ENCODE measurements around the gene CCL25.

CCL25 gene

DNA sequence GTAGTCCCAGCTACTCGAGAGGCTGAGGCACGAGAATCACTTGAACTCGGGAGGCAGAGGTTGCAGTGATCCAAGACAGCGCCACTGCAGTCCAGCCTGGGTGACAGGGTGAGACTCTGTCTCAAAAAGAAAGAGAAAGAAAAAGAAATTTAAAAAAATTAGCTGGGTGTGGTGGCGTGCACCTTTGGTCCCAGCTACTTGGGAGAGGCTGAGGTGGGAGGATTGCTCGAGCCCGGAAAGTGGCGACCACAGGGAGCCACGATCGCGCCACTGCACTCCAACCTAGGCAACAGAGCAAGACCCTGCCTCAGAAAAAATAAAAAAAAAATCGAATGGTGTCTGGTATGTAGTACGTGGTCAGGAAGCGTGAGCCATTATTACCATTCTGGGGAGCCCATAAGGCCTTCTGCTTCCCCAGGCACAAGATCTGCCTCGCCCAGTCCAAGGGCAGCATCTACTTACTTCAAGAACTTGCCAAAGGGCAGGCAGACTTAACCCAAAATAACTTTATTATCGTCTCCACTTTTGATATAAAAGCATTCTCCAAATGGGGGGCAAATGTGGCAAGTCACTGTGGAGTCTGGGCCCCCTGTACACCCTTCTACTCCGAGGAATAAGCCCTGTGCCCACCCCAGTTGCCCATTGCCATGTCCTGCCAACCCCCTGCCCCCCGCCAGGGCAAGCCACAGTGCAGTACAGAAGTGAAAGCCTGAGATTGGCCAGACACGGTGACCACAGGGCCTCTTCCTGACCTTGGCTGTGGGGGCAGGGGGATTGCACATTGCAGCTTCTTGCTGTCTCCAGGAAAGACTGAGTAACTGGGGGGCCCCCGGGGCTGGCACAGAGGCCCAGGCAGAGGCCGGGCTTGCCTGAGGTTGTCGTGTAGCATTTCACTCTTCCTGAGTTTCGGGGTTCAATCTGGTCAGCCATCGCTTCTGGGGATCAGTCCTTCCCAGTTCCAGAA lies 12.6 kb downstream of the CCL25 start:
- no peak overlapping the region for H3K4me3 ChIP-seq (ENCODE audit: control insufficient read depth, low read depth, low read length)
- TF ChIP-seq, protein P1, sequence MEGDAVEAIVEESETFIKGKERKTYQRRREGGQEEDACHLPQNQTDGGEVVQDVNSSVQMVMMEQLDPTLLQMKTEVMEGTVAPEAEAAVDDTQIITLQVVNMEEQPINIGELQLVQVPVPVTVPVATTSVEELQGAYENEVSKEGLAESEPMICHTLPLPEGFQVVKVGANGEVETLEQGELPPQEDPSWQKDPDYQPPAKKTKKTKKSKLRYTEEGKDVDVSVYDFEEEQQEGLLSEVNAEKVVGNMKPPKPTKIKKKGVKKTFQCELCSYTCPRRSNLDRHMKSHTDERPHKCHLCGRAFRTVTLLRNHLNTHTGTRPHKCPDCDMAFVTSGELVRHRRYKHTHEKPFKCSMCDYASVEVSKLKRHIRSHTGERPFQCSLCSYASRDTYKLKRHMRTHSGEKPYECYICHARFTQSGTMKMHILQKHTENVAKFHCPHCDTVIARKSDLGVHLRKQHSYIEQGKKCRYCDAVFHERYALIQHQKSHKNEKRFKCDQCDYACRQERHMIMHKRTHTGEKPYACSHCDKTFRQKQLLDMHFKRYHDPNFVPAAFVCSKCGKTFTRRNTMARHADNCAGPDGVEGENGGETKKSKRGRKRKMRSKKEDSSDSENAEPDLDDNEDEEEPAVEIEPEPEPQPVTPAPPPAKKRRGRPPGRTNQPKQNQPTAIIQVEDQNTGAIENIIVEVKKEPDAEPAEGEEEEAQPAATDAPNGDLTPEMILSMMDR (conservative IDR thresholded peaks at IDR 0.05; ENCODE audit: control insufficient read depth, insufficient read depth, low read depth, low read length): no peak
- DNase-seq (ENCODE audit: low read depth): no peak

DNA sequence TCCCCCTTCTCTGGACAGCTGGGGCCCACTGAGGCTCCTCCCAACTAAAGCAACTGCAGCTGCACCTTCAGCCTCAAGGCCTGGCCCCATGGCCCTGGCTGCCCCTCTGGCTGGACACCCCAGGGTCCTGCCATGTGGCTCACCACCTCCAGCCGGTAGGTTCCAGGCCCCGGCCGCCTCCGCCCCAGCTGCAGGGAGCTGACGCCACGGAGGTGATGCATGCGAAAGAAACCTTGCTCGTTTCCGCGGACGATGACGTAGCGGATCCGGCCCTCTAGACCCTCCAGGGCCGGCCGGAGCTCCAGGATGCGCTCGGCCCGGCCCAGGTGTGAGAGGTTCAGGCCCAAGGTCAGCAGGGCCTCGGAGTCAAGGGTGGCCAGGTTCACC lies 13.3 kb downstream of the CCL25 start:
- TF ChIP-seq, protein P1 (conservative IDR thresholded peaks at IDR 0.05; ENCODE audit: control insufficient read depth, insufficient read depth, low read depth, low read length): no peak
- DNase-seq (ENCODE audit: low read depth): no peak
- no peak overlapping the region for H3K4me3 ChIP-seq (ENCODE audit: control insufficient read depth, low read depth, low read length)

DNA sequence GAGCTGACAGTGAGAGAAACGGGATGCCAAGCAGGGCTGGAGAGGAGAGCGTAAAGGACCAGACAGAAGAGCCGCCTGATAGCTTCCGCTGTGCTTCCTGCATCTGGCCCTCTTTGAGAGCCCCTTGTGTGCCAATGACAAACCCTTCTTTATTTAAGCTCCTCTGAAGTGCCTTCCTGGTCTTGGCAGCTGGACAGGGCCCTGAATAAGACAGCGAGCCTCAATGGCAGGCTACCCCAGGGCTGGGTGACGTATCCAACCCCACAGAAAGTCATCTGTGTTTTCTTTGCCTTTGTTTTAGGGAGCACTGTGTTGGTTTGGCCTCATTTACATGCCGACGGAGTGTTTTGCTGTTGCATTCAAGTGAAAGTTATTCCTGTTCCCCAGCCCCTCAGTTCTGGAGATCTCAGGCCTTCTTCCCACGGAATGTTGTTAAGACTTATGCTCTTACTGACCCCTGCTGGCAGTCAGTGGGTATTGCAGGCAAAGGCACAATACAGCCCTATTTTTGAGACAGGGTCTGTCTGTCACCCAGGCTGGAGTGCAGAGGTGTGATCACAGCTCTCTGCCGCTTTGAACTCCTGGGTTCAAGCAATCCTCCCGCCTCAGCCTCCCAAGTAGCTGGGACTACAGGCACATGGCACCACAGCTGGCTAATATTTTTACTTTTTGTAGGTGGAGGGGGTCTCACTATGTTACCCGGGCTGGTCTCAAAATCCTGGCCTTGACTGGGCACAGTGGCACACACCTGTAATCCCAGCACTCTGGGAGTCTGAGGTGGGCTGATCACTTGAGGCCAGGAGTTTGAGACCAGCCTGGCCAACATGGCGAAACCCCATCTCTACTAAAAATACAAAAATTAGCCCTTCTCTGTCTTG lies 16.8 kb downstream of the CCL25 start:
- no peak overlapping the region for H3K4me3 ChIP-seq (ENCODE audit: control insufficient read depth, low read depth, low read length)
- peak; percentile 21 for DNase-seq (ENCODE audit: low read depth)
- TF ChIP-seq, protein P1 (conservative IDR thresholded peaks at IDR 0.05; ENCODE audit: control insufficient read depth, insufficient read depth, low read depth, low read length): peak; percentile 68

DNA sequence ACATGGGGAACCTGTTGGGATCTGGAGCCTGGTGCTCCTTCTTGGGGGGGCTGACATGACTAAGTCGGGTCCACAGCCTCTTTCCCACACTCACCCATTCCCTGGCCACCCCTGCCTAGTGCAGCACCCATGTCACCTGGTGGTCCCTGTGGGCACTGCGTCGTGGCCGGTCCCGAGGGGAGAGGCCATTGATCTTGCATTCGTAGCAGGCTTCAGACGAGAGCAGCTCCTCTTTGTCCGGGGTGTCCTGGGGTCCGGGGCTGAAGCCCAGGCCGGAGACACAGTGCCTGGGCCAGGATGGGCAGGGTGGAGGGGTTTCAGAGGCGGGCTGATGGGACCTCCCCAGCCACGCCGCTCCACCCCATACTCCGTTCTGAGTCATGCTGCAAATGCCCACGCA lies 19.4 kb downstream of the CCL25 start:
- TF ChIP-seq, protein P1 (conservative IDR thresholded peaks at IDR 0.05; ENCODE audit: control insufficient read depth, insufficient read depth, low read depth, low read length): no peak
- no peak for DNase-seq (ENCODE audit: low read depth)
- H3K4me3 ChIP-seq (ENCODE audit: control insufficient read depth, low read depth, low read length): no peak overlapping the region

DNA sequence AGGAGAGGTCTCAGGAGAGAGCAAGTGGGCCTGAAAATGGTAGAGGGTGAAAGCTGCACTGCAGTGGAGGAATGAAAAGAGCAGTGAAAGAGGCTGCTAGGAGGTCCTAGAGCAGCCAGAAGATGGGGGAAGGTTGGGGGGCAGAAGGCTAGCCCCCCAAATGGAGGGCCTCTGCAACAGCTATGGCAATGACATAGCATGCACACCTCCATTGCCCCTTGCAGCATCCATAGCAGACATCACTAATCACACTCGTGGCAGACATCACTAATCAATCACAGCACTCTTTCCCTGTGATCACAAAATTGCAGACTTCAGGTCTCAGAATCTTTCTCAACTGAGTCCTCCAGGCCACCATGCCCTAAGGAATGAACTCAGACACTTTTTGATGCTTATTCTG lies 21.9 kb downstream of the CCL25 start:
- no peak overlapping the region for H3K4me3 ChIP-seq (ENCODE audit: control insufficient read depth, low read depth, low read length)
- TF ChIP-seq, protein P1 (conservative IDR thresholded peaks at IDR 0.05; ENCODE audit: control insufficient read depth, insufficient read depth, low read depth, low read length): no peak
- no peak for DNase-seq (ENCODE audit: low read depth)

DNA sequence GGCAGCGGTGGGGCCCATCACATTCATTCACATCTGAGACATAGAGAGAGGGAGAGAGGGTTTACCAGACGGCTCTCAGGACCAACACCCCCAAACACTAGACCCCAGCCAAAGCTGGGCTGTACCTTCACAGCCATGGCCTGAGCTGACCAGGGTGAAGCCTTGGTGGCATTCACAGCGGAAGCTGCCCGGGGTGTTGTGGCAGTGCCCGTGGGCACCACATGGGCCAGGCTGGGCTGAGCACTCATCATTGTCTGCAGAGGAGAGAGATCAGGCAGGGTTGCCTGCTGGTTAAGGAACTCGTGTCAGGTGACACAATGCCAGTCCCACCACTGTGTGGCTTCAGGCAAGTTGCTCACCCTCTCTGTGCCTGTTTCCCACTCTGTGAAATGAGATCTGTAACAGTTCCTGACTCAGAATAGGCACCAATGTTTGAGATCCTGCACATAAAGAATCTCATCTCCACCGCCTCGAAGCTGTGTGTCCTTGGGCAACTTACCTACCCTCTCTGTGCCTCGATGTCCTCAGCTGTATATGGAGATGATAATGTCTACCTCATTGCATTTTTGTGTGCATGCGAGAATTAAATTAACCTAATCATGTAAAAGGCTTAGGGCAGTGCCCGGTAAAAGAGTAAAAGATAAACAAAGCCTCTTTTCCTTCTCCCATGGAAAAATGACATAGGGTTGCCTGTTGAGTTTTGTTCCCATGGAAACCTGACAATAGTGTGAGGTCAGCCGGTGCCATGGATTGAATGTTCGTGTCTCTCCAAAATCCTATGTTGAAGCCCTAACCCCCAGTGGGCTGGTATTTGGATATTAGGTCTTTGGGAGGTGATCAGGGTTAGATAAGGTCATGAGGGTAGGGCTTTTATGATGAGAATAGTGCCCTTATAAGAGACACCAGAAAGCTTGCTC lies 22.9 kb downstream of the CCL25 start:
- TF ChIP-seq, protein P1 (conservative IDR thresholded peaks at IDR 0.05; ENCODE audit: control insufficient read depth, insufficient read depth, low read depth, low read length): no peak
- no peak for DNase-seq (ENCODE audit: low read depth)
- H3K4me3 ChIP-seq (ENCODE audit: control insufficient read depth, low read depth, low read length): no peak overlapping the region
